ENCODE data around the gene ACOX3. TPM values are rescaled to one million over a fixed set of nuclear protein-coding genes. Genes with fewer than 3 reads are reported as not detected.
"Not testable (repeated sequence)": the region's sequence is repeated elsewhere in the genome, so short reads cannot be mapped to it uniquely, and the experiment has no call there.

ACOX3 gene
- total RNA-seq, 1 donor from 2014 or later: 23.8 TPM

DNA sequence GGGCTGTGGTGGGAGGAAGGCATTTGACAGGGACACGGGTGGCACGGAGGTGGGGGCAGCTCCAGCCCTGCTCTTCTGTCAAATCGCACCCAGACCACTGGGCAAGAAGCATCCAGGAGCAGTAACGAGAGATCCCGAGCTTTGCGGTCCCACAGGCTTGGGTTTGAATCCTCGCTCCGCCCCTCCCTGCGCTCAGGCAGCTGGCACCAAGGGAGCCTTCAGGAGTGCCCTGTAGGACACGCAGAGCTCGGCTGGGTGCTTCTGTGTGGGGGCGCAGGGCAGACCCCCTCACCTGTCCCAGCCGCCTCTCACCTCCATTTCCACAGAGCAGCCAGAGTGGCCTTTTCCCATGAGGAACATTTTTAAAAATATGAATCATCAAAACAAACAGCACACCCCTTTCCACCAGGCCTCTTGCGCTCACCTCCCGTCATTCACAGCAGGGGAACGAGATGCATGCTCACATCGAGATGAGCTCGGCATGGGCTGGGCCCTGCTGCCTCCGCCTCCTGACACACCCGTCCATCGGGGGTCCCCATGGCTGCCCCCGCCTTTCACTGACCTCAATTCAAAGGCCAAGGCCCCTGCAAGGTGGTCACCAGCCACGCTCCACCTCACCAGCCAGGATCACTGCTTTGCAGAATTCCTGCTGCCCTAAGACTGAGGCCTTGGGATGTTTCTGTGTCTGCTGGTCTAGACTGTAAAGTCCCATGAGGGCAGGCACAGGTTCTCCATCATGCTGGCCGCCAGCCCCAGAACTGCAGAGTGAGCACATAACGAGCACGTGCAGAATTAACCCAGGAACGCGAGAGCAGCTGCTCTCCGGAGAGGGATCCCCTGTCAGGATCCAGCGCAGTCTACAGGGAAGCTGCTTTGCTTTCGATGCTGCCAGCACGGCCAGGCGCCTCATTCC is 52.7 kb downstream of the ACOX3 start:
- Mint-ChIP-seq H3K27ac (ENCODE audit: unreplicated experiment) (no peak overlapping the region), H3K4me3 (ENCODE audit: unreplicated experiment) (no peak overlapping the region), H3K4me1 (ENCODE audit: low read depth, unreplicated experiment) (peaks cover 11% of the 10 kb centered on the region), H3K27me3 (ENCODE audit: unreplicated experiment) (peaks cover 5% of the 10 kb centered on the region), H3K9me3 (ENCODE audit: unreplicated experiment) (peaks cover 2% of the 10 kb centered on the region), H3K36me3 (ENCODE audit: unreplicated experiment) (no peaks in the 10 kb centered on the region)
- TF ChIP-seq CTCF (IDR thresholded peaks at IDR 0.05; ENCODE audit: partially characterized antibody, unreplicated experiment): no peak
- no peak for DNase-seq

DNA sequence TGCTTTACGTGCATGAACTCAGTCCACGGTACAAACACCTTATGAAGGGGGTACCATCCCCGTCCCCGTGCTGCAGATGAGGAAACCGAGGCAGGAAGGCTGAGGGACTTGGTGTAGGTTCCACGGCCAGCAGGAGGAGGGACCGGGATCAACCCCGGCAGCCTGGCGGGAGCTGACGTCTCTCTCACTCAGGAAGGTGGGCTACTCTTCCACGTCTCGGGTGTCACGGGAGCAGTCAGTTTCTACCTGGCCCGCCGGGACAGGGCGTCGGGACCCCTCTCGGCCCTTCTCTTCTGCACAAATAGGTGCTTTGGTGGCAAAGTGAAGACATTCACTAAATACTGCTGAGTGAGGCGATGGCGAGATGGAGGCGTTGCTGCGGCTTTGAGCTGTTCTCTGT is 53.3 kb downstream of the ACOX3 start:
- no peak for TF ChIP-seq CTCF (IDR thresholded peaks at IDR 0.05; ENCODE audit: partially characterized antibody, unreplicated experiment)
- Mint-ChIP-seq H3K4me3 (ENCODE audit: unreplicated experiment) (no peak overlapping the region), H3K27ac (ENCODE audit: unreplicated experiment) (no peak overlapping the region), H3K9me3 (ENCODE audit: unreplicated experiment) (peaks cover 2% of the 10 kb centered on the region), H3K27me3 (ENCODE audit: unreplicated experiment) (peaks cover 5% of the 10 kb centered on the region), H3K36me3 (ENCODE audit: unreplicated experiment) (no peaks in the 10 kb centered on the region), H3K4me1 (ENCODE audit: low read depth, unreplicated experiment) (peaks cover 11% of the 10 kb centered on the region)
- no peak for DNase-seq

DNA sequence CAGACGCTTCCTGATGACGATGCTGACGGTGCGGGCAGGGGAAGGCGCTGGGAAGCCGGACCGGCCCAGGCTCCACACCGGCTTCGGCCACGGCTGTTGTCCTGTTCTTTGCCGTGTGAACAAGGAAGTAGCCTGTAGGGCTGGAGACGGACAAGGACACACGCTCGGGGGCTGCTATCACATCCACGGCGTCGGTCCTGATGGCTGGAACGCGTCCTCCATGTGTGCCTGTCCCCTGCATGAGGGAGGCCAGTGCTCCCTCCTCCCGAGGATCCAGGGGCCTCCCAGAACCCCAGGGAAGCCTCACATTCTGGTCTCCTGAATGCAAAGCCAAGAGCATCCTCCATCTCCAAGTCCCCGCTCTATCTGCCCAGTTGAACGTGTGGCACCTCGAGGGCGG is 53.8 kb downstream of the ACOX3 start:
- DNase-seq: no peak
- H3K4me3 Mint-ChIP-seq (ENCODE audit: unreplicated experiment): no peak overlapping the region

DNA sequence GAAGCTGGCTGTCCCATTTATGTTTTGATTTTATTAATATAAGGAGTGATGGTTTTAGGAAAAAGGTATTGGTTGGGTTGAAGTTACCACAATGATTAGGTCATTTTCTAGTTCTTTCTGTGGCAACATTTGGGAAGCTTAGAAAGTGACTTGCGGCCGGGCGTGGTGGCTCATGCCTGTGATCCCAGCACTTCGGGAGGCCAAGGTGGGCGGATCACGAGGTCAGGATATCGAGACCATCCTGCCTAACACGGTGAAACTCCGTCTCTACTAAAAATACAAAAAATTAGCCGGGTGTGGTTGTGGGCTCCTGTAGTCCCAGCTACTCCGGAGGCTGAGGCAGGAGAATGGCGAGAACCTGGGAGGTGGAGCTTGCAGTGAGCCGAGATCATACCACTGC is 54.4 kb downstream of the ACOX3 start:
- H3K4me3 Mint-ChIP-seq (ENCODE audit: unreplicated experiment); H3K27me3 Mint-ChIP-seq (ENCODE audit: unreplicated experiment); DNase-seq; H3K9me3 Mint-ChIP-seq (ENCODE audit: unreplicated experiment); H3K36me3 Mint-ChIP-seq (ENCODE audit: unreplicated experiment): not testable (repeated sequence)
- Mint-ChIP-seq H3K4me1 (ENCODE audit: low read depth, unreplicated experiment) (peaks cover 11% of the 10 kb centered on the region), H3K27ac (ENCODE audit: unreplicated experiment) (peak overlapping the region; percentile 19)

More for the DNA sequence above, 53.8 kb downstream of the ACOX3 start:
- peaks cover 11% of the 10 kb centered on the region for H3K4me1 Mint-ChIP-seq (ENCODE audit: low read depth, unreplicated experiment)
- TF ChIP-seq CTCF (IDR thresholded peaks at IDR 0.05; ENCODE audit: partially characterized antibody, unreplicated experiment): no peak
- H3K27me3 Mint-ChIP-seq (ENCODE audit: unreplicated experiment): peaks cover 5% of the 10 kb centered on the region
- H3K36me3 Mint-ChIP-seq (ENCODE audit: unreplicated experiment): no peaks in the 10 kb centered on the region
- H3K27ac Mint-ChIP-seq (ENCODE audit: unreplicated experiment): no peak overlapping the region
- peaks cover 2% of the 10 kb centered on the region for H3K9me3 Mint-ChIP-seq (ENCODE audit: unreplicated experiment)

- TF ChIP-seq CTCF (IDR thresholded peaks at IDR 0.05; ENCODE audit: partially characterized antibody, unreplicated experiment): no peak
- H3K36me3 Mint-ChIP-seq (ENCODE audit: unreplicated experiment): no peaks in the 10 kb centered on the region
- no peak for DNase-seq
- peak overlapping the region; percentile 19 for H3K27ac Mint-ChIP-seq (ENCODE audit: unreplicated experiment)
- H3K4me3 Mint-ChIP-seq (ENCODE audit: unreplicated experiment): no peak overlapping the region
- H3K9me3 Mint-ChIP-seq (ENCODE audit: unreplicated experiment): peaks cover 2% of the 10 kb centered on the region
- H3K4me1 Mint-ChIP-seq (ENCODE audit: low read depth, unreplicated experiment): peaks cover 11% of the 10 kb centered on the region
- H3K27me3 Mint-ChIP-seq (ENCODE audit: unreplicated experiment): peaks cover 8% of the 10 kb centered on the region
These were observed 54.9 kb downstream of the ACOX3 start for GRCh38 chr4:8385611-8386010.

Measured in glutamatergic neuron (in vitro differentiated cells).